K562 (cell line): ENCODE measurements around the gene RTL10. TPM values are rescaled to one million over a fixed set of nuclear protein-coding genes. Genes with fewer than 3 reads are reported as not detected.

Experiments used
- ARID1B ChIP-seq: fragments of 450-650 bp; IDR thresholded peaks from 2 replicates; pipeline ENCODE4 v1.6.1; 2016; ENCODE audit warnings: antibody characterized with exemption, mild to moderate bottlenecking, inconsistent platforms
- ARID2 ChIP-seq: fragments of 450-650 bp; IDR thresholded peaks from 2 replicates; pipeline ENCODE4 v1.6.1; 2017; ENCODE audit warnings: antibody characterized with exemption, mild to moderate bottlenecking
- CHCHD3 ChIP-seq: fragments of 250-450 bp; sonication (Bioruptor Pico); IDR thresholded peaks from 2 replicates; pipeline ENCODE4 v2.1.2; 2022; ENCODE audit warnings: mild to moderate bottlenecking
- DPF2 ChIP-seq: fragments of 450-650 bp; IDR thresholded peaks from 2 replicates; pipeline ENCODE4 v1.6.1; 2016
- FOXJ3 ChIP-seq: sonication (generic); formaldehyde crosslinking; IDR thresholded peaks from 2 replicates; pipeline ENCODE4 v1.4.0; 2020; ENCODE audit warnings: mild to moderate bottlenecking, missing genetic modification reagents
- GABPB1 ChIP-seq: sonication (generic); formaldehyde crosslinking; IDR thresholded peaks from 2 replicates; pipeline ENCODE4 v1.8.0; 2022; ENCODE audit warnings: mild to moderate bottlenecking, missing genetic modification reagents
- HDAC2 ChIP-seq: fragments of 450-650 bp; IDR thresholded peaks from 2 replicates; pipeline ENCODE4 v1.6.1; 2016; ENCODE audit warnings: mild to moderate bottlenecking
- HMG20B ChIP-seq: fragments of 250-450 bp; sonication (Bioruptor Pico); IDR thresholded peaks from 2 replicates; pipeline ENCODE4 v1.5.0; 2021; ENCODE audit warnings: mild to moderate bottlenecking
- HNRNPUL1 ChIP-seq: fragments of 200-400 bp; formaldehyde crosslinking; IDR thresholded peaks from 2 replicates; pipeline ENCODE4 v1.6.1; 2017; ENCODE audit warnings: low read length
- ID3 ChIP-seq, 2 experiments: fragments of 250-450 bp in 1 of 2; fragments of 450-650 bp in 1 of 2; sonication (Bioruptor Pico) in 1 of 2; IDR thresholded peaks; 2 replicates each; pipeline versions ENCODE4 v1.6.1 to v1.8.0; 2016 to 2021; ENCODE audit warnings: mild to moderate bottlenecking in 2 of 2, moderate library complexity in 2 of 2, missing compliant biosample characterization in 1 of 2, missing genetic modification characterization in 1 of 2
- MITF ChIP-seq: IDR thresholded peaks from 2 replicates; pipeline ENCODE4 v1.6.1; 2014; ENCODE audit warnings: antibody characterized with exemption
- MTA3 ChIP-seq: fragments of 450-650 bp; formaldehyde crosslinking; IDR thresholded peaks from 2 replicates; pipeline ENCODE4 v1.6.1; 2017; ENCODE audit warnings: mild to moderate bottlenecking, borderline replicate concordance
- RERE ChIP-seq: sonication (generic); formaldehyde crosslinking; IDR thresholded peaks from 2 replicates; pipeline ENCODE4 v1.8.0; 2023; ENCODE audit warnings: missing genetic modification reagents, mild to moderate bottlenecking, borderline replicate concordance
- TRIM24 ChIP-seq, 2 experiments: fragments of 450-650 bp; IDR thresholded peaks; 2 replicates each; pipeline ENCODE4 v1.6.1; 2016
- ZBTB7A ChIP-seq: IDR thresholded peaks from 2 replicates; pipeline ENCODE4 v1.6.1; 2011; ENCODE audit warnings: low read depth, mild to moderate bottlenecking, low read length, moderate library complexity, borderline replicate concordance; ENCODE audit not compliant: control insufficient read depth
- polyA plus RNA-seq, 8 experiments: library from polyadenylated mRNA; depleted of rRNA in 4 of 8; stranded (reverse) in 5 of 8; unstranded in 3 of 8; fragments of >200 nt; fragmentation: Nextera tagmentation in 2 of 8; fragmentation: Illumina TruSeq in 1 of 8; extraction: Ambion mirVana in 2 of 8; extraction: Trizol in 1 of 8; gene quantifications; 2 replicates each; pipeline versions ENCODE4 v1.2.1 to v1.2.3, GENCODE V29; 2011 to 2014; ENCODE audit warnings: inconsistent platforms in 1 of 8, missing spikeins in 1 of 8
- total RNA-seq, 7 experiments: library from RNA; depleted of rRNA in 6 of 7; stranded (reverse); fragments of >200 nt in 6 of 7; fragmentation: Illumina TruSeq in 2 of 7; extraction: Trizol in 2 of 7; gene quantifications; 2 replicates each; pipeline versions ENCODE4 v1.2.1 to v1.2.3, GENCODE V29; 2011 to 2021; ENCODE audit warnings: low replicate concordance in 1 of 7

The RTL10 gene
- total and polyA plus RNA-seq, 9 of the 15 experiments (the other 6 are each of a cell fraction or from before 2014, with no cell fraction given) = 19.8 to 75.5 (median 32.5) TPM

- TF ChIP-seq RERE (CRISPR knock-in tag) (no peak), HMG20B (CRISPR knock-in tag) (no peak), TRIM24 (IDR thresholded peaks at IDR 0.05) (no peak; a peak in 1 of 4 replicates), ZBTB7A (no peak), ARID1B (peak; percentile 67), HNRNPUL1 (no peak), MITF (no peak), GABPB1 (CRISPR knock-in tag) (no peak), HDAC2 (peak; percentile 64; the same call in 1 of the 2 replicates), MTA3 (peak; percentile 38; the same call in 1 of the 2 replicates), ID3 (CRISPR knock-in tag; IDR thresholded peaks at IDR 0.05) (0 out of 2 replicates have a peak, but pooled peaks have one; percentile 6), ID3 (tag; IDR thresholded peaks at IDR 0.05) (no peak), DPF2 (peak; percentile 84), CHCHD3 (CRISPR knock-in tag) (no peak), ARID2 (peak; percentile 38; the same call in 1 of the 2 replicates), FOXJ3 (CRISPR knock-in tag) (no peak)
These were observed 27.2 kb downstream of the RTL10 start (continued) for GRCh38 chr22:19827341-19828034.
